GM06990 (cell line): ENCODE results near the gene CKLF.
A peak's percentile ranks its signal among the peaks of the same experiment; 100 is the strongest.
"Not testable (repeated sequence)": the region's sequence is repeated elsewhere in the genome, so short reads cannot be mapped to it uniquely, and the experiment has no call there.

Source experiments
- DNase-seq: peaks from one replicate; pipeline ENCODE4 v3.0.0-alpha.2; 2011; ENCODE audit not compliant: insufficient read length; ENCODE audit errors: extremely low read depth
- H3K27me3 ChIP-seq: replicated peaks from 2 replicates; pipeline ENCODE4 v1.6.0; 2011; ENCODE audit warnings: low read length; ENCODE audit not compliant: control insufficient read depth, insufficient read depth
- H3K36me3 ChIP-seq: 2 replicates; pipeline ENCODE4 v1.5.1; 2011; ENCODE audit warnings: low read length; ENCODE audit not compliant: control insufficient read depth, insufficient read depth
- H3K4me3 ChIP-seq: replicated peaks from 2 replicates; pipeline ENCODE4 v1.5.1; 2011; ENCODE audit warnings: low read depth, mild to moderate bottlenecking, control low read depth, low read length
- CTCF ChIP-seq: IDR thresholded peaks from 2 replicates; pipeline ENCODE4 v1.5.1; 2011; ENCODE audit warnings: low read length, control low read depth, mild to moderate bottlenecking, inconsistent platforms; ENCODE audit not compliant: insufficient read depth, poor library complexity, severe bottlenecking

The CKLF gene

GRCh38 chr16:66561381-66562080 is 9.2 kb downstream of the CKLF start:
- TF ChIP-seq CTCF: no peak
- Histone ChIP-seq H3K4me3 (no peak overlapping the region), H3K36me3 (no peaks in the 10 kb centered on the region; the same call in none of the 2 replicates), H3K27me3 (no peaks in the 10 kb centered on the region)
- DNase-seq: no peak

- H3K4me3 ChIP-seq: no peak overlapping the region
- peak; percentile 9 for TF ChIP-seq CTCF
- no peaks in the 10 kb centered on the region for H3K27me3 ChIP-seq
- H3K36me3 ChIP-seq: peaks cover 2% of the 10 kb centered on the region
- DNase-seq: no peak
Measured at GRCh38 chr16:66562409-66562808, 10.0 kb downstream of the CKLF start.

GRCh38 chr16:66562986-66563385 is 10.6 kb downstream of the CKLF start:
- TF ChIP-seq CTCF: no peak
- no peak for DNase-seq
- H3K36me3 ChIP-seq: peaks cover 2% of the 10 kb centered on the region
- no peak overlapping the region for H3K4me3 ChIP-seq
- no peaks in the 10 kb centered on the region for H3K27me3 ChIP-seq

GRCh38 chr16:66563574-66564334 is 11.4 kb downstream of the CKLF start:
- no peak for DNase-seq
- H3K4me3 ChIP-seq: no peak overlapping the region
- no peak for TF ChIP-seq CTCF
- H3K36me3 ChIP-seq: peaks cover 2% of the 10 kb centered on the region
- H3K27me3 ChIP-seq: no peaks in the 10 kb centered on the region

GRCh38 chr16:66566051-66566901 is 13.9 kb downstream of the CKLF start, which contains the start of gene CMTM1:
TSS of gene CMTM1 (plus strand) at chr16:66566439. CDS start at chr16:66566514, 75 bp downstream.
- Histone ChIP-seq H3K4me3 (no peak within 1 kb of the TSS), H3K36me3 (peaks cover 2% of the 10 kb centered on the region), H3K27me3 (no peaks in the 10 kb centered on the region)
- TF ChIP-seq CTCF: no peak
- DNase-seq: no peak

- not testable (repeated sequence) for H3K36me3 ChIP-seq, H3K4me3 ChIP-seq, H3K27me3 ChIP-seq, DNase-seq
Measured at GRCh38 chr16:66567270-66567669, 14.9 kb downstream of the CKLF start.
